Measurements from ENCODE around the gene MAPK14. TPM values are rescaled to one million over a fixed set of nuclear protein-coding genes. Genes with fewer than 3 reads are reported as not detected.
"Not testable (repeated sequence)": the region's sequence is repeated elsewhere in the genome, so short reads cannot be mapped to it uniquely, and the experiment has no call there.

MAPK14 gene
- 10 to 100 TPM; 54.4 to 57.7 (median 54.5) TPM for polyA plus RNA-seq (ENCODE audit: insufficient read length in 3 of 3)

DNA sequence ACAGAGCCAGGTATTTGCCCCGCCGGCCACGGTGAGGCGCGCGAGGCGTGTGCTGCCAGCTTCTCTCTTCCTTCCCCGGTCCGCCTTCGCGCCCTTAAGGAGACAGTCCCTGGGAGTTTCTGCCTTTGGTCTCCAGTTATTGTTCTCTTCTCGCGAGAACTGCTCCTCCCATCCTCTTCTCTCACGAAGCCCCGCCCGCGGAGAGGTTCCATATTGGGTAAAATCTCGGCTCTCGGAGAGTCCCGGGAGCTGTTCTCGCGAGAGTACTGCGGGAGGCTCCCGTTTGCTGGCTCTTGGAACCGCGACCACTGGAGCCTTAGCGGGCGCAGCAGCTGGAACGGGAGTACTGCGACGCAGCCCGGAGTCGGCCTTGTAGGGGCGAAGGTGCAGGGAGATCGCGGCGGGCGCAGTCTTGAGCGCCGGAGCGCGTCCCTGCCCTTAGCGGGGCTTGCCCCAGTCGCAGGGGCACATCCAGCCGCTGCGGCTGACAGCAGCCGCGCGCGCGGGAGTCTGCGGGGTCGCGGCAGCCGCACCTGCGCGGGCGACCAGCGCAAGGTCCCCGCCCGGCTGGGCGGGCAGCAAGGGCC, at the start of gene MAPK14:
TSS of gene MAPK14 (plus strand) at position 308 of the 587 bp plus-strand sequence. CDS start 350 bp downstream, outside the sequence.
- peak; percentile 99 to 100 (median 100) for DNase-seq (ENCODE audit: low read depth in 3 of 3, low spot score in 2 of 3)

DNA sequence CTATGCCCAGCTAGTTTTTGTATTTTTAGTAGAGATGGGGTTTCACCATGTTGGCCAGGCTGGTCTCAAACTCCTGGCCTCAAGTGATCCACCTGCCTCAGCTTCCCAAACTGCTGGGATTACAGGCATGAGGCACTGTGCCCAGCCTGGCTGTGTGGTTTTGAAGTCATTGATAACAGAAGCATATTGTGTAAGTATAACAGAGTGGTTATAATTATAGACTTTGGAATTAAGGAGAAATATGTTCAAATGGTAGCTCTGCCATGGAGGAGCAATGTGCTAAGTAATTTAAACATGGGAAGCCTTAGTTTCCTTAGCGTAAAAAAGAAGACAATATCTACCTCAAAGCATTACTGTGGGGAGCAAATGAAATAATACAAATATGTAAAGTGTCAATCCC, 47.5 kb upstream of the MAPK14 start:
- not testable (repeated sequence) for DNase-seq (ENCODE audit: low read depth in 3 of 3, low spot score in 2 of 3)

DNA sequence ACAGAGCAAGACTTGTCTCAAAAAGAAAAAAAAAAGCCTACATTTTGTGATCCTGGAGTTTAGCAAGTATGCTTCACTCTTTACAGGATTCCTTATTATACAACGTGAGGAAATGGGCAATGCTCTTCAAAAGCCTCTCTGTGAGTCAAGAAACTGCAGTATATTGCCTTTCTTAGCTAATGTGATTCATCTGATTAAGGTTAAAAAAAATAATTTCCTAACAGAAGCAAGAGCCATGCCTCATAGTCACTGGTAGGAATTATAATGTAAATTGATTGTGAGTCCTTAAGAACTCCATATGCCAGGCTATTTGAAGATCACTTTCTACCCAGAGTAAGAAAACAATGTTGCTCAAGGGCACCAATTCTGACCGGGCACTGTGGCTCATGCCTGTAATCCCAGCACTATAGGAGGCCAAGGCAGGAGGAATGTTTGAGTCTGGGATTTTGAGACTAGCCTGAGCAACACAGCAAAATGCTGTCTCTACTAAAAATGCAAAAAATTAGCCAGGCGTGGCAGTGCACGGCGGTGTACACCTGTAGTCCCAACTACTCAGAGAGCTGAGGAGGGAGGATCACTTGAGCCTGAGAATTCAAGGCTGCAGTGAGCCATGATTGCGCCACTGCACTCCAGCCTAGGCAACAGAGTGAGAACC, 46.5 kb upstream of the MAPK14 start:
- DNase-seq (ENCODE audit: low read depth in 3 of 3, low spot score in 2 of 3): no peak

DNA sequence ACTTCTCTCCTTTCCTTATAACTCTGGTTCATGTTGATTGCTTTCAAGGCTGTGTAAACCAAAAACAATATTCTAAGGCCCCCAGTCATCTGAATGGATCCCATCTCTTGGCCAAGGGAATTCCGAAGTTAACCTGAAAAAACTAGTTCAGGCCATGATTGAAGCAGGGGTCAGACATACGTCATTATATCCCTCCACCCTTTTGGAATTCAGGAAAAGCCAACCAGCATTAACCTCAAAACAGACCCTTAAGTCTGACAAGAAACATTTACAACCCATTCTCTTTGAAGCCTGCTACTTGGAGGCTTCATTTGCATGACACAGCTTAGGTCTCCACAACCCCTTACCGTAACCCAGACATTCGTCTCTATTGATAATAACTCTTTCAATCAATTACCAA, 42.9 kb upstream of the MAPK14 start:
- no peak for DNase-seq (ENCODE audit: low read depth in 3 of 3, low spot score in 2 of 3)

DNA sequence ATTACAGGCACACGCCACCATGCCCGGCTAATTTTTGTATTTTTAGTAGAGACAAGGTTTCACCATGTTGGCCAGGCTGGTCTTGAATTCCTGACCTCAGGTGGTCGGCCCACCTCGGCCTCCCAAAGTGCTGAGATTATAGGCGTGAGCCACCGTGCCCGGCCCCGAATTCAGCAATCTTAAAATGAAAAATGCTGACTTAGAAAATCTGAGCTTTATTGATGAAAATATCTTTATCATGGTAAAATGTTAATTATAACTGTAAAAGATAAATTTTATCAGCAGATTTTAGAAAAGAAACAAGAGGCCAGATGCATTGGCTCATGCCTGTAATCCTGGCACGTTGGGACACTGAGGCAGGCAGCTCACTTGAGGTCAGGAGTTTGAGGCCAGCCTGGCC, 39.6 kb upstream of the MAPK14 start:
- not testable (repeated sequence) for DNase-seq (ENCODE audit: low read depth in 3 of 3, low spot score in 2 of 3)

DNA sequence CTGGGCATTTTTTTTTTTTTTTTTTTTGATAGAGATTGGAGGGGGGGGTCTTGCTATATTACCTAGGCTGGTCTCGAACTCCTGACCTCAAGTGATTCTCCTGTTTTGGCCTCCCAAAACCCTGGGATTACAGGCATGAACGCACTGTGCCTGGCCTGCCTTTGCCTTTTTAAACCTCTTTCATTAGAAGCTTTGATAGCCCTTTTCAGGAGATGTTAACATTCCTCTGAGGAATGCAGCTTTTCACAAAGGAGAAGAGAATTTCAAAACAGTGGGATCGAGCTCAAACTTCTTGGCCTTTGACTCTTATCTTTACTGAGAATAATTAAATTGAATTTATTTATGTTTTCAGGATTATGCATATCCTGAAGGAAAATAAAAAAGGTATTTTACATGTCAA, 34.5 kb upstream of the MAPK14 start:
- DNase-seq (ENCODE audit: low read depth in 3 of 3, low spot score in 2 of 3): no peak

DNA sequence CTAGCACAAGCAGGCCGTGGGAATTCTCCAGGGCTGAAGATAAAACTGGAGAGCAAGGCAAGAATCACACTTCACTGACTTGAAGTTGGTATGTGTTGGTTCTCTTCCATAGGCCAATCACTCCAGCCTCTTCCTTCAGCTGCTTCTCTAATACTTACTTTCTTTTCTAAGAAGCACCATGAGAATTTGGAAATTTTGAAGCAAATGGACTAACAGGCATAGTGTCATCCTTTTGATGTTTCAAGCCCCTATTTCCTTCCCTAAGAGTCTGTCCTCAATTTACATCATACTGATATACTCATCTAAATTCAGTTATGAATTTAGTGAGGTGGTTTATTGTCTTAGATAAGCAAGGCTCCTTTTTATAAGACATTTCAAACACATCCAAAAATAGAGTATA, 27.2 kb upstream of the MAPK14 start:
- DNase-seq (ENCODE audit: low read depth in 3 of 3, low spot score in 2 of 3): no peak

DNA sequence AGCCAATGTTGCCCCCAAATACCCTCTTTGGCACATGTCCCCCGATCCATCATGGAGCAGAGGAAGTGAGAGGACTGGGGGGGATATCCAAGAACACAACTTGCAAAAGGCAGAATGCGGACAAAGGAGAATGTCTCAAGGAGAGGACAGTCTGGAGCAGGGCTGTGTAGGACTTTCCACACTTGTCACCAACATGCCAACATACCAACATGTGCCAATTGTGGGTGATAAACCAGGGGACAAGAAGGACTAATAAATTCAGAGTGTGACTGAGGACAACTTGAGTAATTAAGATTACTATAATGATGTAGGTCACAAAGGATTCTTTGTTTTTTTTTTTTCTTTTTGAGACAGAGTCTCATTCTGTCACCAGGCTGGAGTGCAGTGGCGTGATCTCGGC, 11.9 kb upstream of the MAPK14 start:
- DNase-seq (ENCODE audit: low read depth in 3 of 3, low spot score in 2 of 3): no peak

DNA sequence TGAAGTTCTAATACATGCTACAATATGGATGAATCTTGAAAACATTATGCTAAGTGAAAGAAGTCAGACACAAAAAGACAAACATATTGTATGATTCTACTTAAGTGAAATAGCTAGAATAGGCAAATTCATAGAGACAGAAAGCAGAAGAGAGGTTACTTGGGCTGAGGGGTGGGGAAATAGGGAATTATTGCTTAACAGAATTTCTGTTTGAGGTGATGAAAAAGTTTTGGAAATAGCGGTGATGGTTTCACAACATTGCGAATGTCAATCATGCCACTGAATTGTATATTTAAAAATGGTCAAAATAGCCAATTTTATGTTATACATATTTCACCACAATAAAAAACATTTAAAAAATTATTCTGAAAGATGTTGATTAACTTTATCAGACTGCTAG, 9.3 kb upstream of the MAPK14 start:
- no peak for DNase-seq (ENCODE audit: low read depth in 3 of 3, low spot score in 2 of 3)

DNA sequence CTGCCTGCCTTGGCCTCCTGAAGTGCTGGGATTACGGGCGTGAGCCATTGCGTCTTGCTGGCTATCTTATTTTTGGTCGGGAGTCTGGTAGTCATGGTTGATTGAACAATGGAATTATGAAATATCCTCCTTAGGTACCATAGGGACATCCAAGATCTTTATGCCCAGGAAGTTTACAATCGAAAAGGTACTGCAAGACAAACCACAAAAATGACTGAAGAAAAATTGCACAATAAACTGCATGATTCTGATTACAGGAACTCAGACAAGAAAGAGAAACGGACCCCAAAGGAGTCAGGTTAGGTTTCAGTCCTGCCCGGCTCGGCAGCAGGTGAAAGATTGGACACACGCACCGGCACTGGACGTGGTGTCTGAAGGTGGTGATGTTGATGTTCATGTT, 8.4 kb upstream of the MAPK14 start:
- no peak for DNase-seq (ENCODE audit: low read depth in 3 of 3, low spot score in 2 of 3)

DNA sequence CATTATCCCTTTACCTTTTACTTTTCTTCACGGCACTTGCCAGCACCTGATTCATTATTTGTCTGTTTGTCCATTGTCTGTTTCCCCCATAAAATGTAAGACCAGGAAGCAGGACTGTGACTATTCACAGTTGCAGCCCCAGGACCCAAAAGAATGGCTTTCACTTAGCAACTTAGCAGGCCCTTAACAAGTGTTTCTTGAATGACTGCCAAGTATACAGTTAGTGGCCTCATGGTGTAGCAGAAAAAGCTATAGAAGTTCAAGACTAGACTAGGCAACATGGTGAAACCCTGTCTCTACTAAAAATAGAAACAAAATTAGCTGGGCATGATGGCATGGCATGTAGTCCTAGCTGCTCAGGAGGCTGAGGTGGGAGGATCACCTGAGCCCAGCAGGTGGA, 7.5 kb upstream of the MAPK14 start:
- DNase-seq (ENCODE audit: low read depth in 3 of 3, low spot score in 2 of 3): no peak

DNA sequence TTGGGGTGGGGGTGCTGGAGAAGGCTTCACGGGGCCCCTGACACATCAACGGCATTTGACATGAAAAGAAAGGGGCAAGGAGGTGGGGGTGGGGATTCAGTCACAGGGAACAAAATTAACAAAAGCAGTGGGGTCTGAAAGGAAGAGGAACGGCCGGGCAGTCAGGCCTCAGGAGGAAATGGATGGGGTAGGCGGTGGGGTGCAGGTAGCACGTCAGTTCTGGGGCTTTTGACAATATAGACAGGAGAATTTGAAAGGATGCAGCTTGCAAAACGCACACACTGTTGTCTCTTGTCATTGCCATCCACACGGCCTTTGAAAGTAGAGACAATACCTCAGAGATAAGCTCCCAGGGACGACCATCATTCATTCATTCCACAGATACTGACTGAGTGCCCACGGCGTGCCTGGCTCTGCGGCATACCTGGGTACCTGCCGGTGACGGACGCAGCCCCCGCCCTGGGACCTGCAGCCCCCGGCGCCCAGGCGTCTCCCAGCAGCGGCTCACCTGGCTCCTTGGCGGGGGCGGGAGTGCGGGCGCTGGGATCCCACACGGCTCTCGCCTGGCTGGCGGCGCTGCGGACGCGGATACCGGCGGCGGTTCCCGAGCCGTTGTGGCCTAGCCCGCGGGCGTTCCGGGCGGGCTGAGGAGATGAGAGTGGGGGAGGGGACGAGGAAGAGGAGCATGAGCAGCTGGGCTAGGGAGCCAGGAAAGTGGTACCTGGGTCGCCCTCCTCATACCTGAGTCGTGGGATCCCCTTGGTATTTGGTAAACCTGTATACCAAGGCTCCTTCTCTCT, 3.4 kb upstream of the MAPK14 start, which contains the start of gene SLC26A8:
TSS of gene SLC26A8 (minus strand) at position 646 of the 800 bp plus-strand sequence. CDS start 4,934 bp downstream, outside the sequence.
- DNase-seq (ENCODE audit: low read depth in 3 of 3, low spot score in 2 of 3): no peak

DNA sequence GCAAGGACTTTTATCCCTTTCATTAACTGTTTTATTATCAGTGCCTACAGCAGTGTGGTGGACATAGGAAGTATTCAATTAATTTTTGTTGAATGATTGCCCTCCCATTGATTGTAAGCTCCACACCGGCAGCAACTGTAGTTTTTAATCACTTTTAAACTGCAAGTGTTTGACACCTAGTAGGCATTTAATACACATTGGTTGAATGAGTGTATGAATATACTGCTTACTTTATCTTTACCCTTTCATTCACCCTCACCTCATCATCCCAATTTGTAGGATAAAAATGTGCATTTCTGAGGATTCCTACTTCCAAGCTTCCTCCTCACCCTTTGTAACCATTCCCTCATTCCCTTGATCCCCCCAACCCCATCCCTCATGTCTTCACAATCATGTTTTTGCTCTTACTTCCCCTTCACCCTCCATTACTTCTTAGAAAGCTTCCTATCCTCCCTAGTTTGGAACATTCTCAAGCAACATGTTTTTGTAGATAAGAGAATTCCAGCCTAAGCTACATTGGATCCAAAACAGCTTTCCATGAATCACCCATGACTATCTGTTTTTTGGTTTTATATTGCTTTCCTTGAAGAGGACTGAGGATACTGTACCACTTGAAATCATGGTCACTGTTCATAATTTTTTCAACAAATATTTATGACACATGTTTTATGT, 2.2 kb upstream of the MAPK14 start:
- no peak for DNase-seq (ENCODE audit: low read depth in 3 of 3, low spot score in 2 of 3)

DNA sequence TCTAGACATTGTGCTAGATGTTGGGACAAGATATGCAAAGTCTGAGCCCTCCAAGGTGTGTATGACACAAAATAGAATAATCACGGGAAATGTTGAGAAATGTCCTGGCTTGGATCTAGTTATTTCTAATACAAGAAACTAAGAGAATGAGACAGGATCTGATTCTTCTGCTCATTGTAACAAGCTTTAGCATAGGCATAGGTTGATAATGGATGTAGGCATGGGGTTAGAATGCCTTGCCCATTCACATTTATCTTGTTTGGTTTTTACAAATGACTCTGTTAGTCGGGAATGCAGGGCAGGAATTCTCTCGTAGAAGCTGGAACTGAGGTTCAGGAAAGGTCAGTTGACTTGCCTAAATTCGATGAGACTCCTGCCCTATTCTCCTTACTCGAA, 1.7 kb upstream of the MAPK14 start:
- no peak for DNase-seq (ENCODE audit: low read depth in 3 of 3, low spot score in 2 of 3)

DNA sequence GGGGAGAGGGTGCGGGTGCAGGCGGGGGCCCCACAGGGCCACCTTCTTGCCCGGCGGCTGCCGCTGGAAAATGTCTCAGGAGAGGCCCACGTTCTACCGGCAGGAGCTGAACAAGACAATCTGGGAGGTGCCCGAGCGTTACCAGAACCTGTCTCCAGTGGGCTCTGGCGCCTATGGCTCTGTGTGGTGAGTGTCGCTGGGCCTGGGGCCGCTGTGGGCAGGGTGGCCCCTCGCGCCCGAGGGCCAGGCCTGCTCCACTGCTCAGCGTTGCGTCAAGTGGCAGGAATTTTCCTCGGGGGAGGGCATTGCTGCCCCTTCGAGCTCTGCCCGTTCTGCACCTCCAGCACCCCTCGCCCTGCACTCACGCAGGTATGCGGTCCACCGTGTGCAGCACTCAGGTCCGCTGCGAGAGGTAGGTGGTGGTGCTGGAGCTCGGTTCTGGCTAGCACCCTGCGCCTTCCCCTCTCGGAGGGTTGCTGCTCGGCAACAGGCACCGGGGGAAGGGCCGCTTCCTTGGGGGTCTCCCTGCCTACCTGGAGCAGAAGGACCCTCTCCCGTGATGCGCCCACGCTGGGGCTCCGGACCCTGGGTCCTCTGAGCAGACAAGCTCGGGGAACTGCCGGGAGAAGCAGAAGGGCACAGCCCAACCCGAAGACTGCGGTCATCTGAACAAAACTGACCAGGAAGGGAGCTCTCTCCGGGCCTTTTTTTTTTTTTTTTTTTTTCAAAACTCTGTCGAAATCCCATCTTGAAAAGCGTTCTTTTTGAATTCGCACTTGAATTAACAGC, 674 bp downstream of the MAPK14 start:
- no peak for DNase-seq (ENCODE audit: low read depth in 3 of 3, low spot score in 2 of 3)

DNA sequence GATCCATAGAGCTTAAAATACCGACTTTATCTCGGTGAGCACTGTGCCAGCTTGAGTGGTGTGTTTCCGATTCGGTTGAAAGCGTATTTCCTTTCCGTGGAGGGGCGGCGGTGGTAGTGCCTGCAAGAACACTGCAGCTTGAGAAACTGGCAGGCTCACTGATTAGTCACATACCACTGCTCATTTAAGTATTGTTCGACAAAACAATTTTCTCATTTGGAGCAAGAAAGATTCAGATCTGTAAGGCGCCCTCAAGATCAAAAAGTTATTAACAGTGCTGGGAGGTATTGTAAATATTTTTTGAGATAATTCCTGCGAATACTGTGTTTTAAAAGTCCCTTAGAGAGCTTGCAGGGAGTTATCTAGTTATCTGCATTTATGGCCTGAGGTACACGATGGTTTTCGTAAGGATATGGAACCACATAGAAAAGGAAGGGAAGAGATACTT, 1.3 kb downstream of the MAPK14 start:
- peak in 1 of 3 donors; percentile 36 for DNase-seq (ENCODE audit: low read depth in 3 of 3, low spot score in 2 of 3)

DNA sequence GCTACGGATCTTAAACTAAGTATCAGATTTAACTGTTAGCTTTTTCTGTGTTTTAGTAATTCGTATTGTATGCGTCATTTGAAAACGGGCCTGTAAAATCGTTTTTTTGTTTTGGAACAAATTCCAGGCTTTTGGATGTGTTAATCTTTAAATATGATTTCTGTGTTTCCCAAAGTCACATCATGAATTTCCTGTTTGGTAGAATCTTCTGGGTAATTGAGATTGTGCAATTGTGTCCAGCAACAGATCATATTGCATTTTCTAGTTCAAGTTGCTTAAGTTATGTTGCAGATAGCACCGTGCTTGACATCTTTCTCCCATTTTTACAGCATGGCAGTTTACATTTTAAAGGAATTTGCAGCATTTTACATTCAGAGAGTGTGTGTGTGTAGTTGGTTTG, 1.9 kb downstream of the MAPK14 start:
- DNase-seq (ENCODE audit: low read depth in 3 of 3, low spot score in 2 of 3): no peak

DNA sequence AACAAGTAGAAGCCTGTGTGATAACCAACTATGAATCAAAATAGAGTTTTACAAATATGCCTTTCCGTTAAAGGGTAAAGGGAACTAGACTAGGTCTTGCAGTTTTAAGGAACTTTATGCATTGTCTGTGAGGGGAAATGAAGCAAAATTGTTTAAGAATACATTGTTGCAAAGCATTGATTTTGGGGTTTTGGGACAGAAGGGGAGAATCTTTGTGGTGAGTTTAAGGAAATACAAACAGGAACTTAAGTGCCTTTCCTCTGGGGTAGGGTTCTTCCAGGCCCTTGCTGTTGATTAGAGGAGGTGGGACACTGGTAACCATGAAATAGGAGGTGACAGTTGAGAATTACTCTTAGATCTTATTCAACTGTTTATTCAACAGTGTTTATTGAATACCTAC, 4.7 kb downstream of the MAPK14 start:
- no peak for DNase-seq (ENCODE audit: low read depth in 3 of 3, low spot score in 2 of 3)

DNA sequence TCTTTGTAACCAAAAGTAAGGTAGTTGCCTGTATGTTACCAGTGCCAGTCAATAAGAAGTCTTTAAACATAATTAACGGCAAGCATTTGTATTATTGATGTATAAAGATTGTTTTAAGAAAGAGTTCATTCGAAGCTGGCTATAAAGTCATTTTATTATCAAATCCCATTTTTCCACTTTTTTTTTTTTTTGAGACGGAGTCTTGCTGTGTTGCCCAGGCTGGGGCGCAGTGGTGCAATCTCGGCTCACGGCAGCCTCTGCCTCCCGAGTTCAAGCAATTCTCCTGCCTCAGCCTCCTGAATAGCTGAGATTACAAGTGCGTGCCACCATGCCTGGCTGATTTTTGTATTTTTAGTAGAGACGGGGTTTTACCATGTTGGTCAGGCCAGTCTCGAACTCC, 5.5 kb downstream of the MAPK14 start:
- not testable (repeated sequence) for DNase-seq (ENCODE audit: low read depth in 3 of 3, low spot score in 2 of 3)

DNA sequence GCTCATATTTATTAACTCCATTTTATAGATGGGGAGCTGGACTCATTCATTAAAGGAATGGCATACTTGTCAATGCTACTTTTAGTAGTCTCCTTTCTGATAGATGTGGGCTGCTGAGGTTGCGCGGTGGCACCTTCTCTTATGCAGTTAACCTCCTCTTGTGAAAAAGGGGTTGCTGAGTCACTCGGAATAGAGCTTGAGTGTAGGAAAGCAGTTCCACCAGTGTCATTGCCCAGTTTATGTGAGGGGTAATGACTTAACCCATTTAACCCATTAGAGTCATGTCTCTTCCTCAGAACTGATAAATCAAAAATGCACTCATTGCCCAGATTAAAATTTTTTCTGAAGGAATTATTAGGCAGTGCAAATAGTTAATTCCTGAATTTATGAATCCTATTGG, 6.3 kb downstream of the MAPK14 start:
- no peak for DNase-seq (ENCODE audit: low read depth in 3 of 3, low spot score in 2 of 3)

All from right renal cortex interstitium (tissue), 3 donors.